ENCODE measurements around the gene MICB.

- no peak for TF ChIP-seq POLR2AphosphoS5 (IDR thresholded peaks at IDR 0.05)
- TF ChIP-seq, protein P1, sequence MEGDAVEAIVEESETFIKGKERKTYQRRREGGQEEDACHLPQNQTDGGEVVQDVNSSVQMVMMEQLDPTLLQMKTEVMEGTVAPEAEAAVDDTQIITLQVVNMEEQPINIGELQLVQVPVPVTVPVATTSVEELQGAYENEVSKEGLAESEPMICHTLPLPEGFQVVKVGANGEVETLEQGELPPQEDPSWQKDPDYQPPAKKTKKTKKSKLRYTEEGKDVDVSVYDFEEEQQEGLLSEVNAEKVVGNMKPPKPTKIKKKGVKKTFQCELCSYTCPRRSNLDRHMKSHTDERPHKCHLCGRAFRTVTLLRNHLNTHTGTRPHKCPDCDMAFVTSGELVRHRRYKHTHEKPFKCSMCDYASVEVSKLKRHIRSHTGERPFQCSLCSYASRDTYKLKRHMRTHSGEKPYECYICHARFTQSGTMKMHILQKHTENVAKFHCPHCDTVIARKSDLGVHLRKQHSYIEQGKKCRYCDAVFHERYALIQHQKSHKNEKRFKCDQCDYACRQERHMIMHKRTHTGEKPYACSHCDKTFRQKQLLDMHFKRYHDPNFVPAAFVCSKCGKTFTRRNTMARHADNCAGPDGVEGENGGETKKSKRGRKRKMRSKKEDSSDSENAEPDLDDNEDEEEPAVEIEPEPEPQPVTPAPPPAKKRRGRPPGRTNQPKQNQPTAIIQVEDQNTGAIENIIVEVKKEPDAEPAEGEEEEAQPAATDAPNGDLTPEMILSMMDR (IDR thresholded peaks at IDR 0.05), result no peak
Observed at GRCh38 chr6:31483392-31483791, 14.6 kb upstream of the MICB start.

Data from gastroesophageal sphincter (tissue), 3 donors.